HG02885 (cell line): ENCODE data around the gene SCAMP3.
"Not testable (repeated sequence)": the region's sequence is repeated elsewhere in the genome, so short reads cannot be mapped to it uniquely, and the experiment has no call there.

Experiments
- ATAC-seq: cut with Tn5 transposase; IDR thresholded peaks from one replicate; pipeline ENCODE4 v1.9.1; 2021; ENCODE audit warnings: mild to moderate bottlenecking; ENCODE audit not compliant: unreplicated experiment, poor library complexity

The SCAMP3 gene

GRCh38 chr1:155261852-155262673 lies at the start of gene SCAMP3:
TSS of gene SCAMP3 (minus strand) at chr1:155262360. CDS start at chr1:155262151, 209 bp downstream.
- peak; percentile 91 for ATAC-seq

- ATAC-seq, result no peak
Observed at GRCh38 chr1:155309423-155310021, 47.4 kb upstream of the SCAMP3 start.

- ATAC-seq, result peak; percentile 97
Observed at GRCh38 chr1:155308493-155309422, 46.6 kb upstream of the SCAMP3 start, which contains the start of gene FDPS. TSS of gene FDPS (plus strand) at chr1:155308866. CDS start at chr1:155309790, 924 bp downstream.

GRCh38 chr1:155307247-155307740 lies 45.1 kb upstream of the SCAMP3 start:
- no peak for ATAC-seq

- ATAC-seq, result no peak
Observed at GRCh38 chr1:155305881-155306391, 43.8 kb upstream of the SCAMP3 start.

GRCh38 chr1:155304558-155305063 lies 42.5 kb upstream of the SCAMP3 start:
- no peak for ATAC-seq

GRCh38 chr1:155301342-155301841 lies 39.2 kb upstream of the SCAMP3 start, which contains the start of gene PKLR:
TSS of gene PKLR (minus strand) at chr1:155301438. CDS start at chr1:155301395, 43 bp downstream.
- no peak for ATAC-seq

- ATAC-seq, result no peak
Observed at GRCh38 chr1:155300553-155301329, 38.6 kb upstream of the SCAMP3 start.

GRCh38 chr1:155300024-155300423 lies 37.9 kb upstream of the SCAMP3 start:
- ATAC-seq, result no peak

- no peak for ATAC-seq
Observed at GRCh38 chr1:155297384-155297783, 35.2 kb upstream of the SCAMP3 start.

GRCh38 chr1:155296661-155297060 lies 34.5 kb upstream of the SCAMP3 start:
- no peak for ATAC-seq

- ATAC-seq, result no peak
Observed at GRCh38 chr1:155295942-155296267, 33.7 kb upstream of the SCAMP3 start.

GRCh38 chr1:155295183-155295941 lies 33.2 kb upstream of the SCAMP3 start:
- no peak for ATAC-seq

GRCh38 chr1:155294520-155295182 lies 32.5 kb upstream of the SCAMP3 start:
- ATAC-seq, result no peak

GRCh38 chr1:155293086-155293749 lies 31.1 kb upstream of the SCAMP3 start:
- ATAC-seq, result no peak

- not testable (repeated sequence) for ATAC-seq
Observed at GRCh38 chr1:155291006-155291405, 28.8 kb upstream of the SCAMP3 start.

GRCh38 chr1:155287987-155288543 lies 25.9 kb upstream of the SCAMP3 start:
- ATAC-seq, result no peak
